GM10847 (cell line): Measurements from ENCODE around the gene HECTD1.

Experiments used
- POLR2A ChIP-seq: IDR thresholded peaks from 2 replicates; pipeline ENCODE4 v1.6.1; 2011; ENCODE audit not compliant: insufficient read length; ENCODE audit errors: extremely low read depth

HECTD1 gene

GRCh38 chr14:31229638-31230572 is 22.3 kb upstream of the HECTD1 start:
- no peak for TF ChIP-seq POLR2A

GRCh38 chr14:31229009-31229408 is 21.4 kb upstream of the HECTD1 start:
- no peak for TF ChIP-seq POLR2A

- TF ChIP-seq POLR2A: no peak
Measured at GRCh38 chr14:31228533-31228932, 20.9 kb upstream of the HECTD1 start.

GRCh38 chr14:31224808-31225207 is 17.2 kb upstream of the HECTD1 start:
- no peak for TF ChIP-seq POLR2A

GRCh38 chr14:31223331-31223730 is 15.7 kb upstream of the HECTD1 start:
- TF ChIP-seq POLR2A: no peak

GRCh38 chr14:31222834-31223233 is 15.2 kb upstream of the HECTD1 start:
- no peak for TF ChIP-seq POLR2A

- no peak for TF ChIP-seq POLR2A
Measured at GRCh38 chr14:31221266-31221665, 13.7 kb upstream of the HECTD1 start.

- TF ChIP-seq POLR2A: no peak
Measured at GRCh38 chr14:31219169-31219568, 11.6 kb upstream of the HECTD1 start.

GRCh38 chr14:31216359-31216758 is 8.8 kb upstream of the HECTD1 start:
- no peak for TF ChIP-seq POLR2A

- TF ChIP-seq POLR2A: no peak
Measured at GRCh38 chr14:31212893-31213292, 5.3 kb upstream of the HECTD1 start.

- no peak for TF ChIP-seq POLR2A
Measured at GRCh38 chr14:31209605-31210004, 2.0 kb upstream of the HECTD1 start.

- no peak for TF ChIP-seq POLR2A
Measured at GRCh38 chr14:31208546-31209424, 1.2 kb upstream of the HECTD1 start.

GRCh38 chr14:31207287-31207754 is 272 bp downstream of the HECTD1 start:
- TF ChIP-seq POLR2A: no peak

- peak; percentile 15 for TF ChIP-seq POLR2A
Measured at GRCh38 chr14:31206536-31207286, 882 bp downstream of the HECTD1 start.
